ENCODE data around the gene ZNF319. TPM values are rescaled to one million over a fixed set of nuclear protein-coding genes. Genes with fewer than 3 reads are reported as not detected.
A peak's percentile ranks its signal among the peaks of the same experiment; 100 is the strongest.

Gene ZNF319
- total RNA-seq, 1 donor, result 4.8 TPM

DNA sequence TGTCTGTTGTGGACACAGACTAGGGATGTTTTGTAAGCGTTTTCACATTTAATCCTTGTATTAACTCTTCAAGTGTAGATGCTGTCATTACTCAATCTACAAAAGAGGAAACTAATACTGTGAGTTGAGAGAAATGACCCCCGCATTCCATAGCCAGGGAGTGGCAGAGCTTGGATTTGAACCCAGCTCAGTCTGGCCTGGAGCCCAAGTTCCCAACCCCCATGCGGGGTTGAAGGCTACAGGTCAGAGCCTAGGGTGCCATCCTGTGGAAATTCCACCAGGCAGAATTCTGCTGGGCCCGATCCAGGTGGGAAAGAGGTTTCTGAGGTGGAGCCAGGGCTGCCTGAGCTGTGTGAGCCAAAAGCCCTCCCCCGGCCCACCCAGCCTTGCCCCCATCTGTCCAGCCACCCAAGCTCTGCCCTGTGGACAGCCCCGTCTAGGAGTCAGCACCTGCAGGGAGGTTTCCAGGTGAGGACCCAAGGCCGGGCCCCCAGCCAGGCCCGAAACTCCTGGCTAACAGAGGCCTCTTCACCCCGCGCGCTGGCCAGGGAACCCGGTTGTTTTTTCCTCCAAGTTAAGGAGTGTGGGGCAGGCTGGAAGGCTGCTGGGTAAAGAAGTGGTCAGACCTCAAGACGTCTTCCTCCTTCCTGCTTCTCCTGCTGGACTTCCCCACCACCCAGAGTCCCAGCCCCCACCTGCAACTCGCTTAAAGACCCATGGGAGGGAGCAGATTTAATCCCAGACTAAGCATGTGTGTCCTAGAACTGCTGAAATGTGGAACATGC is 30.7 kb upstream of the ZNF319 start:
- TF ChIP-seq, protein P1, sequence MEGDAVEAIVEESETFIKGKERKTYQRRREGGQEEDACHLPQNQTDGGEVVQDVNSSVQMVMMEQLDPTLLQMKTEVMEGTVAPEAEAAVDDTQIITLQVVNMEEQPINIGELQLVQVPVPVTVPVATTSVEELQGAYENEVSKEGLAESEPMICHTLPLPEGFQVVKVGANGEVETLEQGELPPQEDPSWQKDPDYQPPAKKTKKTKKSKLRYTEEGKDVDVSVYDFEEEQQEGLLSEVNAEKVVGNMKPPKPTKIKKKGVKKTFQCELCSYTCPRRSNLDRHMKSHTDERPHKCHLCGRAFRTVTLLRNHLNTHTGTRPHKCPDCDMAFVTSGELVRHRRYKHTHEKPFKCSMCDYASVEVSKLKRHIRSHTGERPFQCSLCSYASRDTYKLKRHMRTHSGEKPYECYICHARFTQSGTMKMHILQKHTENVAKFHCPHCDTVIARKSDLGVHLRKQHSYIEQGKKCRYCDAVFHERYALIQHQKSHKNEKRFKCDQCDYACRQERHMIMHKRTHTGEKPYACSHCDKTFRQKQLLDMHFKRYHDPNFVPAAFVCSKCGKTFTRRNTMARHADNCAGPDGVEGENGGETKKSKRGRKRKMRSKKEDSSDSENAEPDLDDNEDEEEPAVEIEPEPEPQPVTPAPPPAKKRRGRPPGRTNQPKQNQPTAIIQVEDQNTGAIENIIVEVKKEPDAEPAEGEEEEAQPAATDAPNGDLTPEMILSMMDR (IDR thresholded peaks at IDR 0.05; ENCODE audit: insufficient read depth, low read length), result no peak
- DNase-seq (ENCODE audit: low read depth), result no peak
- no peak overlapping the region for H3K4me3 ChIP-seq (ENCODE audit: low read depth, low read length)

- H3K4me3 ChIP-seq (ENCODE audit: low read depth, low read length), result no peak overlapping the region
- DNase-seq (ENCODE audit: low read depth), result no peak
- TF ChIP-seq, protein P1 (IDR thresholded peaks at IDR 0.05; ENCODE audit: insufficient read depth, low read length), result no peak
Observed at GRCh38 chr16:58030136-58030840, 29.8 kb upstream of the ZNF319 start.

GRCh38 chr16:58029410-58029809 is 28.9 kb upstream of the ZNF319 start:
- DNase-seq (ENCODE audit: low read depth), result no peak
- TF ChIP-seq, protein P1 (IDR thresholded peaks at IDR 0.05; ENCODE audit: insufficient read depth, low read length), result no peak
- H3K4me3 ChIP-seq (ENCODE audit: low read depth, low read length), result no peak overlapping the region

GRCh38 chr16:58028541-58029070 is 28.1 kb upstream of the ZNF319 start:
- no peak overlapping the region for H3K4me3 ChIP-seq (ENCODE audit: low read depth, low read length)
- no peak for DNase-seq (ENCODE audit: low read depth)
- TF ChIP-seq, protein P1 (IDR thresholded peaks at IDR 0.05; ENCODE audit: insufficient read depth, low read length), result no peak

GRCh38 chr16:58027916-58028455 is 27.5 kb upstream of the ZNF319 start:
- DNase-seq (ENCODE audit: low read depth), result no peak
- H3K4me3 ChIP-seq (ENCODE audit: low read depth, low read length), result no peak overlapping the region
- TF ChIP-seq, protein P1 (IDR thresholded peaks at IDR 0.05; ENCODE audit: insufficient read depth, low read length), result no peak

- TF ChIP-seq, protein P1 (IDR thresholded peaks at IDR 0.05; ENCODE audit: insufficient read depth, low read length), result no peak
- peak overlapping the region; percentile 65 for H3K4me3 ChIP-seq (ENCODE audit: low read depth, low read length)
- no peak for DNase-seq (ENCODE audit: low read depth)
Observed at GRCh38 chr16:58027161-58027915, 26.9 kb upstream of the ZNF319 start.
